GM21447 (cell line): ENCODE data around the gene PSMB3.
"Not testable (repeated sequence)": the region's sequence is repeated elsewhere in the genome, so short reads cannot be mapped to it uniquely, and the experiment has no call there.

Source experiments
- ATAC-seq: cut with Tn5 transposase; IDR thresholded peaks from one replicate; pipeline ENCODE4 v1.9.1; 2021; ENCODE audit not compliant: unreplicated experiment

Gene PSMB3

GRCh38 chr17:38715216-38715943 lies 37.2 kb upstream of the PSMB3 start:
- ATAC-seq, result no peak

DNA sequence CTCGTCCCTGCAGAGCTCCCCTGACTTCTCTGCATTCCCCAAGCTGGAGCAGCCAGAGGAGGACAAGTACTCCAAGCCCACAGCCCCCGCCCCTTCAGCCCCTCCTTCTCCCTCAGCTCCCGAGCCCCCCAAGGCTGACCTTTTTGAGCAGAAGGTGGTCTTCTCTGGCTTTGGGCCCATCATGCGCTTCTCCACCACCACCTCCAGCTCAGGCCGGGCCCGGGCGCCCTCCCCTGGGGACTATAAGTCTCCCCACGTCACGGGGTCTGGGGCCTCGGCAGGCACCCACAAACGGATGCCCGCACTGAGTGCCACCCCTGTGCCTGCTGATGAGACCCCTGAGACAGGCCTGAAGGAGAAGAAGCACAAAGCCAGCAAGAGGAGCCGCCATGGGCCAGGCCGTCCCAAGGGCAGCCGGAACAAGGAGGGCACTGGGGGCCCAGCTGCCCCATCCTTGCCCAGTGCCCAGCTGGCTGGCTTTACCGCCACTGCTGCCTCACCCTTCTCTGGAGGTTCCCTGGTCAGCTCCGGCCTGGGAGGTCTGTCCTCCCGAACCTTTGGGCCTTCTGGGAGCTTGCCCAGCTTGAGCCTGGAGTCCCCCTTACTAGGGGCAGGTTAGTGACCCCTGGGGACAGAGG lies 36.1 kb upstream of the PSMB3 start:
- no peak for ATAC-seq

GRCh38 chr17:38717139-38717745 lies 35.3 kb upstream of the PSMB3 start:
- ATAC-seq, result no peak

GRCh38 chr17:38719289-38719942 lies 33.1 kb upstream of the PSMB3 start:
- no peak for ATAC-seq

- no peak for ATAC-seq
Measured at GRCh38 chr17:38719943-38720641, 32.4 kb upstream of the PSMB3 start.

GRCh38 chr17:38720941-38721340 lies 31.6 kb upstream of the PSMB3 start:
- ATAC-seq, result no peak

GRCh38 chr17:38721802-38722201 lies 30.7 kb upstream of the PSMB3 start:
- ATAC-seq, result no peak

DNA sequence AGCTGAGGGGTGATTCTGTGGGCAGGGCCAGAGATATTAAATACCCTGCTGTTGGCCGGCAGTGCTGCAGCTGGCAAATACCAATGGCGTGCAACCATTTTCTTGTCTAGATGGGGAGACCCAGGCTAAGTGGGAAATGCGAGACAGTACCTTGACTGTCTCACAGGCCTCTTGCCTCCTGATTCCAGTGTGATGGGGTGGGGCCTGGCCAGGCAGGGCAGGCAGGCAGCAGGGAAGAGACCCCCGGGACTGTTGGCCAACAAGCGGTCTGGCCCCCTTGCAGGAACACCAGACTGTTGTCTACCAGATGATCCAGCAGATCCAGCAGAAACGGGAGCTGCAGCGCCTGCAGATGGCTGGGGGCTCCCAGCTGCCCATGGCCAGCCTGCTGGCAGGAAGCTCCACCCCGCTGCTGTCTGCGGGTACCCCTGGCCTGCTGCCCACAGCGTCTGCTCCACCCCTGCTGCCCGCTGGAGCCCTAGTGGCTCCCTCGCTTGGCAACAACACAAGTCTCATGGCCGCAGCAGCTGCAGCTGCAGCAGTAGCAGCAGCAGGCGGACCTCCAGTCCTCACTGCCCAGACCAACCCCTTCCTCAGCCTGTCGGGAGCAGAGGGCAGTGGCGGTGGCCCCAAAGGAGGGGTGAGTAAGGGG lies 28.1 kb upstream of the PSMB3 start:
- ATAC-seq, result no peak

DNA sequence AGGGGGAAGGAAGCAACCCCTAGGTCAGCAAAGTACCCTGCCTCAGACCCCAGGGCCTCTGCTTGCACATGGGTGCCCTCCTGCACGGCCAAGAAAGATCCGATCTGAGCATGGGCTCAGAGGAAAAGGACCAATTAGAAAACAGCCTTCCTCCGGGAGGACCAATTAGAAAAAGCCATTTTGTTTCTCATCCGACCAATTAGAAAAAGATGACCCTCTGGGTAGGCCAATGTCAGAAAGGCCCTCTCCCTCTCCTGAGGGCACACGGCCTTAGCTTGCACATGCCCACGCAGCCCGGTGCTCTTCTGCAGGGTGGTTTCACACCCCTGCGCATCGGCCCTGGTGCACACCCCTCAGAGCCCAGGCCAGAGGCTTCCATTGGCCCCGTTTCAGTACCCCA lies 27.5 kb upstream of the PSMB3 start:
- ATAC-seq, result no peak

GRCh38 chr17:38726145-38726544 lies 26.4 kb upstream of the PSMB3 start:
- not testable (repeated sequence) for ATAC-seq

GRCh38 chr17:38727736-38728135 lies 24.8 kb upstream of the PSMB3 start:
- no peak for ATAC-seq

DNA sequence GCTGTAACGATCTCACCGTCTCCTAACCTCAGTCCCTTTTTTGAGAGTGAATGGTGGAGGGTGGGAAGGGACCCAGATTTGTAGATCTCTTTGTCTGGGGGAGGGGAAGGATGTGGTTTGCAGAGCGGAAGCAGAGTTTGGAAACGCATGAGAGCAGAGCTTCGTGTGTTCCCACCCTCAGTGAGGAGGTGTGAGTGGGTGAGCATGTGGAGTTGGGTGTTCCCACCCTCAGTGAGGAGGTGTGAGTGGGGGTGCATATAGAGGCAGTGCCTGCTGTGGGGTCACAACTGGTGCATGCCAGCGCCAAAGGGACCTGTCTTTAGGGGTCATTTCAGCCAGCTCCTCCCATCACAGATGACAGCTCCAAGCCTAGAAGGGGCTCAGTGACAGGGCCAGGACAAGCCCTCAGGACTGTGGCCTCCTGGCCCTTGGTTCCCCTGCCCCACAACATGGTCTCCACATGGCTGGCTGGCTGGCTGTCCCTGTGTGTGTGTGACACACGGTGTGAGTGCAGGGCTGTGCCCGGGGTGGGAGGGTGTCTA lies 24.2 kb upstream of the PSMB3 start:
- no peak for ATAC-seq

DNA sequence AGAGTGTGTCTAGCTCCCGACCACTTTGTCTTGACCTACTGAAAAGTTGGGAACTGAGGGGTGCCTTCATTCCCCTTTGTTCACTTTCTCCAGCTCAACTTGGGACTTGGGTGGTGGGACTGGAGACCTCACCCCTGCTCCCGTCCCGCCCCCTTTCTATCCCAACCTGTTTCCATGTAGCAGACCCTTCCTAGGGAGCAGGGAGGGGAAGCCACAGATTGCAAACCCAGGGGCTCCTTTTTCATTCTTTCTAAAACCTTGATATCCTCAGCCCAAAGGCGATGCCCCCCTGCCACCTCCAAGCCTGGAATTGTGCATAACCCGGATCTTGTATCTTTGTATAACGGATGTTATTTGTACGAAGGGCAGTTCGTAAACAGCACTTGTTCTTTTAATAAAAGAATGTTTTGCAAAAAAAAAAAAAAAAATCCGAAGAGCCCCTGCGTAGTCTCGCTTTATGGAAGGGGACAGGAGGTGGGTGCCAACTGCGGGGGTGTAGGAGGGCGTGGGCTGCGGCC lies 23.1 kb upstream of the PSMB3 start:
- ATAC-seq, result no peak

DNA sequence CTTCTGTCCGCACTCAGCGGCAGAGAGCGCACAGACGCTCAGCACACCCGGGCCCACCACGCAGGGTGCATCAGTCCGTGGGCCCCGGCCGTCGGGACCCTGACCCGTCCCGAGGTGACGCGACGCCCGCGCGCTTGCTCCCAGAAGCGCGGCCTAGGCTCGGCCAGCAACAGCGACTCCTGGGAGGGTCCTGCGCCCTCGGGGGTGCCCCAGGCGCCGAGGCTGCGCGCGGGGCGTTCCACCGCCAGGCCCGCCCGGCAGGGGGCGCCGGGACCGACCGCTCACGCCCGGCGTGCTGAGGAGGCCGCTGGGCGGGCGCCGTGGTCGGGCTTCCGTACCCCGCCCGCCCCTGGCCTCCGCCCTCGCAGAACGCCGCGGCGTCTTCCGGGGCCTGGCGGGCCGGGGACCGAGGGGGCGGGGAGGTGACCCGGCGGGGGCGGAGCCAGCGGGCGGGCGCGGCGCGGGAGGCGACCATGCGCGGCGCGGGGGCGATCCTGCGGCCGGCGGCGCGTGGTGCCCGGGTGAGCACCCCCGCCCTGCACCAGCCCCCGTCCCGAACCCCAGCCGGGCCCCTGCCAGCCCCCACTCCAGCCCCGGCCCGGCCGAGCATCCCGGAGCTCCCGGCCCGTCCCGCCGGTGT lies 22.5 kb upstream of the PSMB3 start, which contains the start of gene CISD3:
Gene CISD3 (plus strand): TSS at position 456 of the 640 bp plus-strand sequence. CDS start 18 bp downstream, at position 474.
- peak; percentile 45 for ATAC-seq

DNA sequence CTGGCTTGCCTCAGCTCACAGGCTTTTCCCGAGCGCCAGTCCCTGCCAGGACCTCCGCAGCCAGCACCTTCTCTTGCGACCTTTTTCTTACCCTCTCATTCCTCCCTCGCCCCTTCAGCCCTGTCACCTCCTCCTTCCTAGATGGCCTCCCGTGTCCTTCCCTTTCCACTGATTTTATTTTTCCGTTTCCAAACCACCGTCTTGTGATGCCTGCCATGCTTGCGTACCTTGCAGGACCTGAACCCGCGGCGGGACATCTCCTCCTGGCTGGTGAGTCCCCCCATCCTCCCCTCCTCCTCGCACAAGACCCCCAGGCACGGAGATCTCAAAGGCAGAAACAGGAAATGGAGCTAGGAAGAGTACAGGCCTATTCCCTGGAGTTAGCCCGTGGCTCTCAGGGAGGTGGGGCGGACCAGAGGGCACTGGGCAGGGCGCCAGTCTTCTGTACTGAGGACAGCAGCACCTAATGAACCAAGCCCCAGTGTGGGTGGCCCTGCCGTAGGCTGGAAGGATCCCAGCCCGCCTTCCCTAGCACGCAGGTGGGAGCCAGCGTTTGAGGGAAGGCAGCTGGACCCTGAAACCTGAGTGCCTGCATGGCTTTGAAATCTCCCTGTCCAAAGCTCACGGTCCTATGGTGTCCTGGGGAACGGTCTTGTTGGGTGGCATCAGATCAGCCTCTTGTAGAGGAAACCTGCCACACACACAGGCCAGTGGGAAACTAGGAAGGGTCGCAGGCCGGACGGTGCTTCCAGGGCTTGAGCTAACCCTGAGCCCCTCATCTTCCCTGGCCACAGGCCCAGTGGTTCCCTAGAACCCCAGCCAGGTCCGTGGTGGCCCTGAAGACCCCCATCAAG lies 21.8 kb upstream of the PSMB3 start:
- ATAC-seq, result peak; percentile 16

DNA sequence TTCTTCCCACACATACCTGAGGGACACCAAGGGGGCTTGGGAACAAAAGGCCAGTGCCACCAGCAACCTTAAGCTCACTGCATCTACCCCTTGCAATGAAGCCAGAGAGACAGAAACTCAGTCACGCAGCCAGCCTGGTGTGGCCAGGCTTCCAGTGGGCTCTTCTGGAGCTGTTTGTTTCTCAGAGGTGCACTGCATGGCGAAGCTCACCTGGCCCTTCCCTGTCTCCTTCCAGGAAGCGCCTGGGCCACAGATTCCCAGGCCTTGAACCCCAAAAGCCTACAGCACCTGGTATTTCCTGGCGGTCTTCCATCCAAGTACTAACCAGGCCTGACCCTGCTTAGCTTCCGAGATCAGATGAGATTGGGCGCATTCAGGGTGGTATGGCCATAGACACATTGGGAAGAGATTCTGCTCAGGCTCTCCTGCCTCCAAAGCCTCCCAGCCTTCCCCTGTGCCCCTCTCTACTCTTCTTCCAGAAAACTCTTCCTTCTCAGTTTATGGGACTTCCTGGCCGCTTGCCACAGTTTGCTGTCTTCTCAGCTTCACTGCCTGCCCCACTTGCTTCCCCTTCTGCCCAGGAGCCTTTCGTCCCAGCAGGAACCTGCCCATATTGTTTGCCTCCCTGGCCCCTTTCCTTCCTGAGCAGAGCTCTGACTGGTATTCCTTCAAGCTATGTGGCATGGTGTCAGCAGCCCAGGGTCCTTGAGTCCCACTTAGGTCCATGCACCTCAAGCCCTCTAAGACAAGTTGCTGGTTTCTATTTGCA lies 20.8 kb upstream of the PSMB3 start:
- no peak for ATAC-seq

DNA sequence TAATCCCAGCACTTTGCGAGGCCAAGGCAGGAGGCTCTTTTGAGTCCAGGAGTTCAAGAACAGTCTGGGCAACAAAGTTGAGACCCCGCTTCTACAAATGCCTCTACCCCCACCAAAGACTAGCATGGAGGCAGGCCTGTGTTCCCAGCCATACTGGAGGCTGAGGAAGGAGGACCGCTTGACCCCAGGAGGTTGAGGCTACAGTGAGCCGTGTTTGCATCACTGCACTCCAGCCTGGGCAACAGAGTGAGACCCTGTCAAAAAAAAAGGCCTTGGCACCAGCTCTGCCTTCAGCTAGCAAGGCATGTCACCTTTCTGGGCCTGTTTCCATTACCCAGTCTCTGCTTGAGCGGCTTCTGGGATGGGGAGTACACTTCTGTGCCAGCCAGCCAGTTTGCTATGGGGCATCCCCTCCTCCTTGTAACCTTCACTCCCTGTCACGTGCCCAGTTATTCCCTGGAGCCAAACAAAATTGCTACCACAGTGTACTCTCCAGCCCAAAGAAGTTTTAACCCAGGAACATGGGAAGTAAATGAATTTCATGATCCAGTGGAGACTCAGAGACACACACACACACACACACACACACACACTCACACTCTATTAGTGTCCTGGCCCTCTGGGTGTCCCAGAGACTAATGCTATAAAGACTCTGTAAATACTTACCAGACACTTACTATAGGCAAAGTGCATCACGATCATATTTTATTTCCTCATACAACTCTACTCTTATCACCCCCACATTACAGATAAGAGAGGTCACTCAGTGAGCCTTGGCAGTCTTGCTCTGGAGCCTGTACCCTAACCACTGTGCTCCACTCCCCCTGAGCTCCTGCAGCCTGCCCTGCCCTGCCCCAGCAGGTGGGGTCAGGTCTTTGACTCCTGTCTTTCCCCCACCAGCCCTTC lies 19.9 kb upstream of the PSMB3 start:
- ATAC-seq, result no peak
